Skeletal muscle tissue (tissue), 4 donors: ENCODE measurements around the gene PTPRCAP. TPM values are rescaled to one million over a fixed set of nuclear protein-coding genes. Genes with fewer than 3 reads are reported as not detected.
A peak's percentile ranks its signal among the peaks of the same experiment; 100 is the strongest.

ENCODE experiments used
- H3K27ac ChIP-seq: one replicate; pipeline ENCODE4 v1.7.0; 2013; ENCODE audit warnings: mild to moderate bottlenecking, low read depth, low read length, inconsistent platforms
- H3K27me3 ChIP-seq, 3 donors: one replicate each; pipeline ENCODE4 v1.7.0; 2013; ENCODE audit warnings: low read length in 3 of 3; ENCODE audit not compliant: control insufficient read depth in 3 of 3, insufficient read depth in 3 of 3
- H3K36me3 ChIP-seq, 3 donors: one replicate each; pipeline ENCODE4 v1.7.0; 2013; ENCODE audit warnings: low read length in 3 of 3; ENCODE audit not compliant: control insufficient read depth in 3 of 3, insufficient read depth in 3 of 3
- H3K4me1 ChIP-seq, 3 donors: one replicate each; pipeline ENCODE4 v1.7.0; 2013; ENCODE audit warnings: low read length in 3 of 3, mild to moderate bottlenecking in 3 of 3; ENCODE audit not compliant: control insufficient read depth in 3 of 3, insufficient read depth in 3 of 3
- H3K4me3 ChIP-seq, 3 donors: one replicate each; pipeline ENCODE4 v1.7.0; 2013; ENCODE audit warnings: low read length in 3 of 3
- H3K9ac ChIP-seq, 3 donors: one replicate each; pipeline ENCODE4 v1.7.0; 2013; ENCODE audit warnings: low read length in 3 of 3, mild to moderate bottlenecking in 3 of 3, moderate library complexity in 2 of 3, low read depth in 1 of 3
- H3K9me3 ChIP-seq, 3 donors: one replicate each; pipeline ENCODE4 v1.7.0; 2013; ENCODE audit warnings: low read length in 3 of 3; ENCODE audit not compliant: control insufficient read depth in 3 of 3
- total RNA-seq: library from RNA; depleted of rRNA; stranded (reverse); fragments of >200 nt; gene quantifications from one replicate; pipeline ENCODE4 v1.2.3, GENCODE V29; 2014
- donor health status: Osteomylitis.

The PTPRCAP gene
- total RNA-seq, 1 donor from 2014 or later: not detected

DNA sequence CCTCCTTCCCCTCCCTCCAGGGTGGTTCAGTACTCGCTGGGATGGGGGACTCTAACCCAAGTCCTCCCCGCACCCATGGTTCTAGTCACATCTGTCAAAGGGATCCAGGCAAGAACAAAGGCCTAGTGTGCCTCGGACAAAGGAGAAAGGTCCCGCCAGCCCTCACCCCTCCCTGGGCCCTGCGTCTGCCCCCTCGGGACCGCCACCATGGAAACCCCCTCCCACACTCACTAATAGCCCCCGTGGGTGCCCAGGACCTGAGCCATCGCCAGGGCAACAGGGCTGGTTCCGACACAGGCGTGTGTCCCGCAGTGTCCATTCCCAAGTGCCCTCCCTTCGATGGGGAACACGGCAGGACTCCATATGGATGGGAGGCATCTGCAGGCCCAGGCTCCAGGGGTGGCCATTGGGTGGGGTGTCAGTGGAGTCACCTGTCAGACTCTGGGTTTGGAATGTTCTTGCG is 27.1 kb downstream of the PTPRCAP start:
- Histone ChIP-seq H3K27ac (no peak overlapping the region), H3K4me1 (peaks cover 11 to 22% (median 18%) of the 10 kb centered on the region in 3 donors), H3K9ac (peak overlapping the region in 1 of 3 donors; percentile 16), H3K4me3 (no peak overlapping the region), H3K9me3 (no peaks in the 10 kb centered on the region), H3K27me3 (peaks cover 42 to 60% (median 44%) of the 10 kb centered on the region in 3 donors), H3K36me3 (no peaks in the 10 kb centered on the region)

DNA sequence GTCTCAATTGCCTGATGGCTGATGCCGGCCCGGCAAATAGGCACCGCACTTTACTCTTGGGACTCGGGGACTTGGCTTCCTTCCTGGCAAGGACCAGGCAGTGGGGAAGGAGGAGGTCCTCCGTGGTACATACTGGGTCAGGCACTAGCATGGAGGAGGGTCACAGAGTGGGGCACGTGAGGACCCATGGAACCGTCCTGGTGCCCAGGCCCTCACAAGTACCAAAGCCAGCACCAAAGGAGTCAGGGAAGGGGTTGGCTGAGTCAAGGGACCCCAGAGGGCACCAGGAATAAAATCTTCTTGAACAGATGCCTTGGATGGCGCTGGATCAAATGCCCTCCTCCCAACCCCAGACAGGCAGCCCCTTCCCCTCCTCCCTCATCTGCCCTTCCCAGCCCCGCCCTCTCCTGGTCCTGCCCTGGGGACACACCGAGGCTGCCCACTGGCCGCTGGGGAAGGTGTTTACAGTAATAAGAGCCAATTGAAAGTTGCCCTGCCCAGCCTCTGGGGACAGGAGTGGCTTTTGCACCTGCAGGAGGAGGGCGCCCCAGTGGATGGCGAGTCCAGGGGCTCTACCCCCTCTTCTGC is 27.6 kb downstream of the PTPRCAP start:
- H3K4me1 ChIP-seq: peaks cover 8 to 18% (median 14%) of the 10 kb centered on the region in 3 donors
- H3K9me3 ChIP-seq: no peaks in the 10 kb centered on the region
- peaks cover 40 to 63% (median 42%) of the 10 kb centered on the region in 3 donors for H3K27me3 ChIP-seq
- no peak overlapping the region for H3K4me3 ChIP-seq
- peak overlapping the region in 1 of 3 donors; percentile 16 for H3K9ac ChIP-seq
- no peak overlapping the region for H3K27ac ChIP-seq
- no peaks in the 10 kb centered on the region for H3K36me3 ChIP-seq

DNA sequence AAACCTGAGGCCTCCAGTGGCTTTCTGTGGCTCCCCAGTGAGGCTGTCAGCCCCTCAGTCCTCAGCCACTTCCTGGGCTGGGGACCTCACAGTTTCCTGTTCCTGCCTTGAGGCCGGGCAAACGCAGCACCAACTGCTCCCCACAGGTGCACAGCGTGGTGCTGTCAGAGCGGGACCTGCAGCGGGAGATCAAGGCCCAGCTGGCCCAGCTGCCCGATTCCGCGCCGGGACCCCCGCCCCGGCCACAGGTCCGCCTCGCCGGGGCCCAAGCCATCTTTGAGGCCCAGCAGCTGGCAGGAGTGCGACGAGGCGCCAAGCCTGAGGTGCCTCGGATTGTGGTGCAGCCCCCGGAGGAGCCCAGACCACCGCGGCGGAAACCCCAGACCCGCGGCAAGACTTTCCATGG is 28.2 kb downstream of the PTPRCAP start:
- H3K27me3 ChIP-seq: peaks cover 39 to 63% (median 42%) of the 10 kb centered on the region in 3 donors
- no peak overlapping the region for H3K4me3 ChIP-seq
- no peak overlapping the region for H3K27ac ChIP-seq
- H3K4me1 ChIP-seq: peaks cover 6 to 17% (median 13%) of the 10 kb centered on the region in 3 donors
- no peaks in the 10 kb centered on the region for H3K36me3 ChIP-seq
- H3K9ac ChIP-seq: no peak overlapping the region
- H3K9me3 ChIP-seq: no peaks in the 10 kb centered on the region

DNA sequence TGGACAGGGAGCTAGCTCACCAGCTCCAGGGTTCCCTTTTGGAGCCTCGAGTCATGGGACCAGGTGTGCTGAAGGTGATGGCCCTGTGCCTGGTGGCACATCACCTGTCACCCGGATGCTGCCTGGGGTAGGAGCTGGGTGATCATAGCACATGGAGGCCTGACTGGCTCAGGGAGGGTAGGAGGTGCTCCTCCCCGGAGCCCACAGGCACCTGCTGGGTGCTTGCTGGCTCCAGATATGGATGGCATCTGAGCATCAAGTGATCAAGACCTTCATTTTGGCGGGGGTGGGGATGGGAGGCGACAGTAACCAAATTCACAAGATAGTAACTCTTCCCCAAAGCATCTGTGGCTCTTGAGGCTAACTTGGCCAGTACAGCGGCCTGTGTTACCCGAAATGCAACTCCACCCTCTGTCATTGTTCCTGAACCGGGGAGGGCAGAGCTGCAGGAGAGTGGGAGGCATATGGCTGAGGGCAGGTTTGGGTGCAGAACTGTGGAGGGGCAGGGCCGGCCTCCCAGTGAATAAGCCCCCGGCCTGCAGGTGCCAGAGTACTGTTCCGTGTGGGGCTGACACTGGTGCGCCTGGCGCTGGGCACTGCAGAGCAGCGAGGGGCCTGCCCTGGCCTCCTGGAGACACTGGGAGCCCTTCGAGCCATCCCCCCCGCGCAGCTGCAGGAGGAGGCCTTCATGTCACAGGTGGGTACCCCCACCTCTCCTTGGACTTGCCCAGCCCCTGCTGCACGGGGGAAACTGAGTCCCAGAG is 28.9 kb downstream of the PTPRCAP start:
- Histone ChIP-seq H3K9ac (no peak overlapping the region), H3K4me3 (no peak overlapping the region), H3K4me1 (peaks cover 6 to 17% (median 13%) of the 10 kb centered on the region in 3 donors), H3K27me3 (peaks cover 39 to 63% (median 42%) of the 10 kb centered on the region in 3 donors), H3K36me3 (no peaks in the 10 kb centered on the region), H3K9me3 (no peaks in the 10 kb centered on the region), H3K27ac (no peak overlapping the region)

DNA sequence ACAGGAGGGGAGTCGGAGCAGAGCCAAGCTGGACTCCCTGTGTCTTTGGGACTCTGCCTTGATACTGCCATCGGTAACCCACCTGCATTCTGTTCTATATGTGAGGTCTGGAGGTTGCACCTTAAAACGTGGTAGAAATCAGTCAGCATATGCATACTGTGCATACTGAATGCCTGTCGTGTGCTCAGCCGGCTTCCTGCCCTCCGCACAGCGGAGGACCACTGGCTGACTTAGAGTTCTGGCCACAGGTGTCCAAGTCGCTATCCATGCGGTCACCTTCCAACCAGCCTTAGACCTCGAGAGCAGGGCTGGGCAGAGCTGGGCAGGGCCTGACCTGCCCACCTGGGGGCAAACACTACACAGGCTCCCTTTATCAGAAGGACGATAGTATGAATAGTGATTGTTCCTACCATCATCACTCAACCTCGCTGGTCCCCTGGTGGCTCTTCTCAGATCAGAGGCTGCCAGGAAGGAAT is 29.8 kb downstream of the PTPRCAP start:
- H3K4me3 ChIP-seq: no peak overlapping the region
- H3K27ac ChIP-seq: no peak overlapping the region
- H3K9me3 ChIP-seq: no peaks in the 10 kb centered on the region
- peaks cover 6 to 17% (median 13%) of the 10 kb centered on the region in 3 donors for H3K4me1 ChIP-seq
- peaks cover 37 to 62% (median 42%) of the 10 kb centered on the region in 3 donors for H3K27me3 ChIP-seq
- H3K36me3 ChIP-seq: no peaks in the 10 kb centered on the region
- no peak overlapping the region for H3K9ac ChIP-seq

DNA sequence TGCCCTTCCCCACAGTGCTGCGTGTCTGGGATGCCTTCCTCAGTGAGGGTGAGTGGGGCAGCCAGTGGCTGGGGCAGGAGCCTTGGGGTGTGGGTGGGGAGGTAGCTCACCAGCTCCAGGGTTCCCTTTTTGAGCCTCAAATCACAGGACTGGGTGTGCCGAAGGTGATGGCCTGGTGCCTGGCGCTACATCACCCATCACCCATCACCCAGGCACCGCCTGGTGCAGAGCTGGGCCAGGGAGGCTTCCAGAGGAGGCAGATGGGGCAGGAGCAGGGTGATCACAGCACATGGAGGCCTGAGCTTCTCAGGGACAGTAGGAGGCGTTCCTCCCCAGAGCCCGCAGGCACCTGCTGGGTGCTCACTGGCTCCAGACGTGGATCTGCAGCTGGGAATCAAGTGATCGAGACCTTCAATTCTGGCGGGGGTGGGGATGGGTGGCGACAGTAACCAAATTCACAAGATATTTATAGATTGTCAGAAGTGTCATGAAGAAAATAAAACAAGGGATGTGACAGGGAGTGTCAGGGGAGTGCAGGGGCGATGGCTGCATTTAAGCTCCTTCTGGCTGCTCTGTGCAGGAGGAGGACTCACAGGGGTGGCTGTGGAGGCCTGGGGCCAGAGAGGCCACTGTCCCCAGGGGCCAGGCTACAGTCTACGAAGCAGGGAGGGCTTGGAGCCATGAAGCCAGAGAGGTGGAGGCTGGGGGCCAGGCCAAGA is 30.4 kb downstream of the PTPRCAP start:
- Histone ChIP-seq H3K9ac (no peak overlapping the region), H3K27me3 (peaks cover 32 to 56% (median 42%) of the 10 kb centered on the region in 3 donors), H3K27ac (no peak overlapping the region), H3K9me3 (no peaks in the 10 kb centered on the region), H3K4me3 (no peak overlapping the region), H3K36me3 (no peaks in the 10 kb centered on the region), H3K4me1 (peaks cover 7 to 18% (median 14%) of the 10 kb centered on the region in 3 donors)

DNA sequence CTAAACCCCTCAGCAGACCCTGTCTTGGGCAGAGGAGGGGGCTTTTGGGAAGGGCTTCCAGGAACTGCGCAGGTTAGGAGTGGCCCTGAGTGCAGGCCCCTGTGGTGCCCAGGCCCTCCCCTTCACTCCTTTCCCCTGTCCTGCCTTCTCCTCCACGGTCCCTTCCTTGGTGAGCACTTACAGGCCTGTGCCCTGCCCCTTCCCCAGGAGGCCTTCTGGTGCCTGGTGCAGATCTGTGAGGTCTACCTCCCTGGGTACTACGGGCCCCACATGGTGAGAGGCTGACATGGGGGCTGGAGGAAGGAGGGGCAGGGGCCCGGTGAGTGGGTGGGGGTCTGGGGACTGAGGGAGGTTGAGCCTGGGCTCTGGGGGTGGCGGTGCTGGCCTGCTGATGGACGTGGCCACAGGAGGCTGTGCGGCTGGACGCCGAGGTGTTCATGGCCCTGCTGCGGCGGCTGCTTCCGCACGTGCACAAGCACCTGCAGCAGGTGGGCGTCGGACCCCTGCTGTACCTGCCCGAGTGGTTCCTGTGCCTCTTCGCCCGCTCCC is 31.0 kb downstream of the PTPRCAP start:
- Histone ChIP-seq H3K27ac (no peak overlapping the region), H3K36me3 (no peaks in the 10 kb centered on the region), H3K9me3 (no peaks in the 10 kb centered on the region), H3K27me3 (peaks cover 25 to 50% (median 37%) of the 10 kb centered on the region in 3 donors), H3K4me3 (no peak overlapping the region), H3K9ac (peak overlapping the region in 1 of 3 donors; percentile 40), H3K4me1 (peaks cover 10 to 20% (median 17%) of the 10 kb centered on the region in 3 donors)

DNA sequence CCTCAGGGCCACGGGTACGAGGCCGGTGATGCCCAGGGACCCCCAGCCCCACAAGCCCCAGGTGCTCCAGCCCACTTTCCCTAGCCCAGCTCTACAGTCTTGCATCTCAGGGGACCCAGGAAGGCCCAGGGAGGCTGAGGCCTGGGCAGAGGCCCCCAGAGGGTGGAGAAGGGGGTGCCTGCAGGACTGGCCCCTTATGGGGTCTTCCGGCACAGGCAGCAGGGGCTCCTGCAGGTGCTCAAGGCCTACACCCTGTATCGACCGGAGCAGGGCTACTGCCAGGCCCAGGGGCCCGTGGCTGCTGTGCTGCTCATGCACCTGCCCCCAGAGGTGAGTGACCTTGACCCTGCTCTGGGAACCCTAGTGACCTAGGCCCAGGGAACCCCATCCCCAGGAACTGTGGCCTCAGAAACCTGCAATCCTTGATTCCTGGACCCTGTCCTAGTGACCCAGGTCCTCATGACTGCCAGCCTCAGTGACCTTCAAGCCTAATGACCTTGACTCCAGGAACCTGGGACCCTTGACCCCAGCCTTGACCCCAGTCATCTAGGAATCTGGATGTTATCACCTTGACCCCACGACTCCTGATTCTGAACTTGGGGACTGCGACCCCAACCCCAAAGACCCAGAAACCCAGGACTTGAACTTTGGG is 31.7 kb downstream of the PTPRCAP start:
- Histone ChIP-seq H3K4me1 (peaks cover 13 to 24% (median 19%) of the 10 kb centered on the region in 3 donors), H3K27ac (no peak overlapping the region), H3K27me3 (peaks cover 19 to 44% (median 34%) of the 10 kb centered on the region in 3 donors), H3K9ac (peak overlapping the region in 1 of 3 donors; percentile 40), H3K4me3 (no peak overlapping the region), H3K9me3 (no peaks in the 10 kb centered on the region), H3K36me3 (no peaks in the 10 kb centered on the region)

DNA sequence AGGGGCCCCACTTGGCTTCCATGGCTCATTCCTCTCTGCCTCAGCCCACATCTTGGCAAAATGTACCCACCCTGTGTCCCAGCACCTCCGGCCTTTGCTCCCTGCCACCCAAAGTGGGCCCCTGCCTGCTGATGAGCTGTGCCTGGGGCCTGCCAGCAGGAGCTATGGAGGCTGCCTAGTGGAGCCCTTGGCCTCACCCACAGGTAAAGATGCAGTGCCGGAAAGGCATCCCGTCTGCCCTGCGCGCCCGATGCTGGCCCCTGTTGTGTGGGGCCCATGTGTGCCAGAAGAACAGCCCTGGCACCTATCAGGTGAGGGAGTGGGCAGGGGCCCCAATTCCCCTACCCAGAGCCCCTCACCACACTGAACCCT is 32.3 kb downstream of the PTPRCAP start:
- peaks cover 13 to 38% (median 27%) of the 10 kb centered on the region in 3 donors for H3K27me3 ChIP-seq
- H3K9me3 ChIP-seq: no peaks in the 10 kb centered on the region
- H3K27ac ChIP-seq: no peak overlapping the region
- no peak overlapping the region for H3K9ac ChIP-seq
- no peak overlapping the region for H3K4me3 ChIP-seq
- peaks cover 19 to 25% (median 25%) of the 10 kb centered on the region in 3 donors for H3K4me1 ChIP-seq
- H3K36me3 ChIP-seq: peaks cover 0 to 4% (median 3%) of the 10 kb centered on the region in 3 donors
